ENCODE measurements around the gene AQP9.

Gene AQP9

DNA sequence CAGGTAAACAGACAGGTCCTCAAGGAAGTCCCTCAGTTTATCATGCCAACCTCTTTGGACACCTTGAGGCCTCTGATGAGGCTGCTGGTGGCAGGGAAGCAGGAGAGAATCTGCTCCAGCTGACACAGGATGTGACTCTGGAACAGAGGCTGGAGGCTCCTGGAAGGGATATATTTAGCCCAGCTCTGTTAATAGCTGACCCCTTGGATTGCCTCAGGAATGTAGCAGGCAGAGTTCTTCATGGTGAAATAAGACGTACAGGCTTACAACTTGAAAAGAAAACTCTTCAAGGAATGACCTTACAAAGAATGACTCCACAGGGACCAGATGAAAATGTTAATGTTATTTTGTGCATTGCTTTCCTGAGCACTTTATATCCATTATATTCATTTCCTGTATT, 90.5 kb downstream of the AQP9 start:
- DNase-seq: no peak

DNA sequence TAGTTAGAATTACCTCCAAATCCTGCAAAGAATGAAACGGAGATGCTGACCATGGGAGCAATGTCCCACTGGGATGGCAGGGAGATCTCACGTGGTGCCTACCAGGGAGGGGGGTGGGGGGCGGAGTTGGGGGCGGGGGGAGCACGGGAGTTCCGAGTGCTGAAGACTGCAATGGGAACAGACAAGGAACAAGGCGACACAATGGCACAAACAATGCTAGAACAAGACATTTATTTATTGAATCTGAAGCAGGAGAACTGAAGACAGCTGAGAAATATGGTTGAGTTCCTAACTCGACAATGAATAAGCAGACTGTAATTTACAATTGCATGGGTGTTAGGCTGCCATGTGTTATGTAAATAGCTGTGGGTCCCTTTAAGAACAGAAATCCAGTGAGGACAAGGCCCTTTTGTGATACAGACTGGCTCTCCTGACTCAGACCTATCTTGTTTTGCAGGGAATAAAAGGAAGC, 91.2 kb downstream of the AQP9 start:
- no peak for DNase-seq

DNA sequence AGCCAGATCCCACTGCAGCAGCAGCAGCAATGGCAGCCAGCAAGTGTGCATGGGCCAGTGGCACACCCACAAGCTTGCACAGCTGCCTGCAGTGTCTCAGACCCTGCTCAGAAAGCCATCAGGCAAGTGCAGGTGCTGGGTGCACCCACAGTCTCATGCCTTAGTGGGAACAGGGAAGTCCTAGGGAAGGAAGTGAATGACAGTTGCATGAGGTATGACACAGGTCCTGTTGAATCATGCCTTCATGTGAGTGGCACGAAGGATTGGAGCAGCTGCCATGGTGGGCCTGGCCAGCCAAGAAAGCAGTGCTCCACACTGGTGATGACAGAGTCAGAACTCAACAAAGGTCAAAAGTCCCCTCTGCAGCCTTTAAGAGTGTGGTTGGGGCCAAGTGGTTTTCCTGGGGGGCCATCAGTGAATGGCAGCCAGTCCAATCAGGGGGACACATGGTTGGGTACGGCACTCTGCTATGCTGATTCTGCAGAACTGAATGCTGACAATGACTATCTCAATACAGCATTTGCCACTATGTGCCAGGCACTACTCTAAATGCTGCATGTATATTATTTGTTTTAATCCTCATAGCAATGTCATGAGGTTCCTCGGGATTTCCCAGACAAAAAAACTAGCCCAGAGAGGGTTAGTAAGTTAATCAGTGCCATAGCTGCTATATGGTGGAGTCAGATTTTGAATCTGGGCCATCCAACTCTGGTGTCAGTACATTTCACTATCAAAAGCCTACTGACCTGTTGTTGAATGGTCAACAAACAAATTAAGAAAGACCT, 94.3 kb downstream of the AQP9 start:
- no peak for DNase-seq

DNA sequence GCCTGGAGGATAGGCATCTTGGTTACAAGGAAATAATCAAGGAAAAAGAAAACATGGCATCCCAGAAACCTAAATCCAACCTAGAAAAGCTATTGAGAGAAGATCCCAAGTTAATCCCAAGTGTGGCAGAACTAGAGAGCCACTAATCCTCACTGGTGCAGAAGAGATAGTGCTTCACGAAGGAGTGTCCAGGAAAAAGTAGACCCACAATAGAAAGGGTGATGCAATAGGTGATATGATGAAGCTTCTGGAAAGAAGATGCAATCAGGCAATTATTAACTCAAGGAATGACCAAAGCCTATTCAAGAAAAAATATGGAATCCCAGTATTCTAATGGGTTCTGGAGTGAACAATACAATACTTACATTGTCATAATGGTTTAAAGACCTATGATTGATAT, 95.2 kb downstream of the AQP9 start:
- no peak for DNase-seq
